Measurements from ENCODE around the gene PPP2R3A. TPM values are rescaled to one million over a fixed set of nuclear protein-coding genes. Genes with fewer than 3 reads are reported as not detected.
A peak's percentile ranks its signal among the peaks of the same experiment; 100 is the strongest.

PPP2R3A gene
- total RNA-seq, 5 donors from 2014 or later (not counting 1 experiment from before 2014, with no cell fraction given): 0.19 to 0.95 (median 0.30) TPM

- POLR2A ChIA-PET: interaction anchor here (0.6 to 1.9 kb wide), 13 partner anchors 12 to 667 kb away, joined by 3 to 13 read pairs (median 3); partner anchors contain the start of genes NCK1 (in 1 of the 2), PCCB (in 1 of the 2) and STAG1 (in 1 of the 2)
- Mint-ChIP-seq H3K9me3 (no peaks in the 10 kb centered on the region), H3K27me3 (no peaks in the 10 kb centered on the region), H3K36me3 (peaks cover 20% of the 10 kb centered on the region), H3K4me1 (peaks cover 51 to 72% (median 51%) of the 10 kb centered on the region in 3 donors), H3K4me3 (peak overlapping the region; percentile 88 to 99 (median 94)), H3K27ac (peak overlapping the region; percentile 97 to 99)
- Histone ChIP-seq H3K36me3 (ENCODE audit: control insufficient read depth in 2 of 2, extremely low read depth in 1 of 2, insufficient read depth in 1 of 2, low read length in 1 of 2) (no peaks in the 10 kb centered on the region), H3K4me1 (ENCODE audit: control insufficient read depth in 1 of 2, extremely low read depth in 1 of 2, insufficient read depth in 2 of 2, low read length in 2 of 2) (peaks cover 29 to 32% of the 10 kb centered on the region in 2 experiments), H3K4me3 (ENCODE audit: control insufficient read depth in 1 of 2, extremely low read depth in 1 of 2, low read length in 1 of 2) (peak overlapping the region; percentile 75 to 94), H3K9me3 (no peaks in the 10 kb centered on the region), H3K27me3 (replicated peaks in 1 of 2; ENCODE audit: control insufficient read depth in 2 of 2, extremely low read depth in 1 of 2, insufficient read depth in 2 of 2, low read length in 1 of 2) (no peaks in the 10 kb centered on the region), H3K27ac (ENCODE audit: low read length) (peak overlapping the region; percentile 96)
- CTCF ChIA-PET: interaction anchor here in 1 of 2 donors (0.5 to 4.6 kb wide), 5 partner anchors 10 to 558 kb away, joined by 3 to 31 read pairs (median 3); partner anchors contain the start of genes PCCB and STAG1
- peak; percentile 22 to 92 (median 83) for DNase-seq
- ATAC-seq (replicated peaks in 1 of 4): peak in 1 of 4 experiments; percentile 44
- WGBS (ENCODE audit: insufficient coverage): under 1% methylated on average over 46 of the region's 47 CpGs
Observed at GRCh38 chr3:136194409-136195257, 229.1 kb downstream of the PPP2R3A start.

DNA sequence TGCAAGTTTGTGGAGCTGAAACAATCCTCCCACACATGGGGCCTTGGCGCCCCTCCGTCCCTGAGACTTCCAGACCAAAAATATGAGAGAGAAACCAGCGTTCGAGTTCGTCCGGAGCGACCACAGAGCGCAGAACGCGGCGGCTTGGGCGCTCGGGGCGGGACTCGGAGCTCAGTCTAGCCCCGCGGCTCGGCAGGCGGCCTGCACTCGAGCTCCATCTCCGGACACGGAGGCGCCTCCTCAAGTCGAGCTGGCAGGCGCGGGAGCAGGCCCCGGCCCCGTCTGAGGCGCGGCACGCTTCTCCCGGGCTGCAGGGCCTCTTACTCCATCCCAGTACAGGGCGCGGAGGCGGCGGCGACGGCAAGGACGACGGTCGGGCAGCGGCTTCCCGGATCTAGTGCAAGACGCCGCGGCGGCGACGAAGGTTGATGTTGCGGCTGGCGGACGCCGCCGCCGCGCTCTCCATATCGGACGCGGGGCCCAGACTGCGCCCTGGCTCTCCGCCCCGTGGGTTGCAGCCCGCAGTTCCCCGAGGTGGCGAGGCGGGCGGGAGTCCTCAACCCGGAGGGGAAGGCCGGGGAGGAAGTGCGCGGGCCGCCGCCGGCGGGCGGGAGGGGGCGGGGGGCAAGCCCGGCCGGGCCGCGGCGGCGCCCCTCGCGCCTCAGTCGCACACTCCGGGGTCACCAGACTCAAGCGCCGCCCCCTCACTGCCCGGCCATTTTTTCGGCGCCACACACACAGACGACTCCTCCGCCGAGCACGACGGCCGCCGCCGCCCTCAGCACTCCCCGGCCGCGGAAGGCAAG lies 229.9 kb downstream of the PPP2R3A start:
- DNase-seq (peak in 33 of 35 experiments; percentile 66 to 90 (median 76)), ATAC-seq (replicated peaks in 1 of 4) (peak; percentile 48 to 62 (median 56))
- H3K9me3 Mint-ChIP-seq: no peaks in the 10 kb centered on the region
- peaks cover 22 to 29% of the 10 kb centered on the region in 2 experiments for H3K4me1 ChIP-seq (ENCODE audit: control insufficient read depth in 1 of 2, extremely low read depth in 1 of 2, insufficient read depth in 2 of 2, low read length in 2 of 2)
- peak overlapping the region; percentile 88 to 99 (median 94) for H3K4me3 Mint-ChIP-seq
- CTCF ChIA-PET: interaction anchor here in 1 of 2 donors (1.3 to 4.6 kb wide), 3 partner anchors 12 to 557 kb away, joined by 3 to 31 read pairs (median 6); partner anchors contain the start of genes PCCB and STAG1
- WGBS (ENCODE audit: insufficient coverage): under 1% methylated on average over 102 of the region's 103 CpGs
- H3K27ac ChIP-seq (ENCODE audit: low read length): peak overlapping the region; percentile 96
- H3K27ac Mint-ChIP-seq: peak overlapping the region; percentile 99 to 100
- no peaks in the 10 kb centered on the region for H3K36me3 ChIP-seq (ENCODE audit: control insufficient read depth in 2 of 2, extremely low read depth in 1 of 2, insufficient read depth in 1 of 2, low read length in 1 of 2)
- H3K9me3 ChIP-seq: no peaks in the 10 kb centered on the region
- peak overlapping the region; percentile 75 to 94 for H3K4me3 ChIP-seq (ENCODE audit: control insufficient read depth in 1 of 2, extremely low read depth in 1 of 2, low read length in 1 of 2)
- H3K4me1 Mint-ChIP-seq: peaks cover 43 to 64% (median 43%) of the 10 kb centered on the region in 3 donors
- peaks cover 0 to 1% of the 10 kb centered on the region in 2 experiments for H3K27me3 ChIP-seq (replicated peaks in 1 of 2; ENCODE audit: control insufficient read depth in 2 of 2, extremely low read depth in 1 of 2, insufficient read depth in 2 of 2, low read length in 1 of 2)
- POLR2A ChIA-PET: interaction anchor here (0.6 to 1.9 kb wide), 8 partner anchors 56 to 1978 kb away, joined by 3 to 14 read pairs (median 4); partner anchors contain the start of genes NCK1 (in 1 of the 2) and STAG1 (in 1 of the 2)
- H3K27me3 Mint-ChIP-seq: no peaks in the 10 kb centered on the region
- peaks cover 20% of the 10 kb centered on the region for H3K36me3 Mint-ChIP-seq

GRCh38 chr3:136196064-136196400 lies 230.5 kb downstream of the PPP2R3A start, which contains the start of gene MSL2:
Gene MSL2, minus strand, starts transcription at chr3:136196335. Its CDS starts 1,222 bp downstream, at chr3:136195113.
- Histone ChIP-seq H3K4me1 (ENCODE audit: control insufficient read depth in 1 of 2, extremely low read depth in 1 of 2, insufficient read depth in 2 of 2, low read length in 2 of 2) (peaks cover 19 to 26% of the 10 kb centered on the region in 2 experiments), H3K4me3 (ENCODE audit: control insufficient read depth in 1 of 2, extremely low read depth in 1 of 2, low read length in 1 of 2) (peak within 1 kb of the TSS; percentile 75 to 94), H3K27me3 (replicated peaks in 1 of 2; ENCODE audit: control insufficient read depth in 2 of 2, extremely low read depth in 1 of 2, insufficient read depth in 2 of 2, low read length in 1 of 2) (peaks cover 0 to 4% of the 10 kb centered on the region in 2 experiments), H3K9me3 (no peaks in the 10 kb centered on the region), H3K36me3 (ENCODE audit: control insufficient read depth in 2 of 2, extremely low read depth in 1 of 2, insufficient read depth in 1 of 2, low read length in 1 of 2) (no peaks in the 10 kb centered on the region), H3K27ac (ENCODE audit: low read length) (peak within 1 kb of the TSS; percentile 96)
- Mint-ChIP-seq H3K27me3 (no peaks in the 10 kb centered on the region), H3K27ac (peak within 1 kb of the TSS; percentile 99 to 100), H3K4me3 (peak within 1 kb of the TSS; percentile 88 to 99 (median 94)), H3K9me3 (no peaks in the 10 kb centered on the region), H3K4me1 (peaks cover 37 to 58% (median 37%) of the 10 kb centered on the region in 3 donors), H3K36me3 (peaks cover 14% of the 10 kb centered on the region)
- whole genome bisulfite sequencing (ENCODE audit: insufficient coverage): 0% methylated on average over 30 of the region's 37 CpGs
- ChIA-PET POLR2A (interaction anchor here (0.5 to 1.8 kb wide), 11 partner anchors 13 to 1978 kb away, joined by 3 to 14 read pairs (median 4); partner anchors contain the start of genes NCK1 (in 2 of the 2) and STAG1 (in 1 of the 2)), CTCF (interaction anchor here in 1 of 2 donors (0.5 to 4.6 kb wide), 4 partner anchors 13 to 928 kb away, joined by 3 to 31 read pairs (median 5); partner anchors contain the start of gene STAG1)
- no peak for DNase-seq
- ATAC-seq (replicated peaks in 1 of 4): peak; percentile 47 to 57 (median 52)

GRCh38 chr3:136196401-136197158 lies 231.1 kb downstream of the PPP2R3A start:
- Histone ChIP-seq H3K27me3 (replicated peaks in 1 of 2; ENCODE audit: control insufficient read depth in 2 of 2, extremely low read depth in 1 of 2, insufficient read depth in 2 of 2, low read length in 1 of 2) (peaks cover 0 to 4% of the 10 kb centered on the region in 2 experiments), H3K4me1 (ENCODE audit: control insufficient read depth in 1 of 2, extremely low read depth in 1 of 2, insufficient read depth in 2 of 2, low read length in 2 of 2) (peaks cover 13 to 24% of the 10 kb centered on the region in 2 experiments), H3K36me3 (ENCODE audit: control insufficient read depth in 2 of 2, extremely low read depth in 1 of 2, insufficient read depth in 1 of 2, low read length in 1 of 2) (no peaks in the 10 kb centered on the region), H3K4me3 (ENCODE audit: control insufficient read depth in 1 of 2, extremely low read depth in 1 of 2, low read length in 1 of 2) (peak overlapping the region; percentile 75 to 94), H3K27ac (ENCODE audit: low read length) (peak overlapping the region; percentile 96), H3K9me3 (no peaks in the 10 kb centered on the region)
- H3K9me3 Mint-ChIP-seq: no peaks in the 10 kb centered on the region
- DNase-seq: peak; percentile 89 to 99 (median 96)
- peaks cover 32 to 52% (median 33%) of the 10 kb centered on the region in 3 donors for H3K4me1 Mint-ChIP-seq
- H3K4me3 Mint-ChIP-seq: peak overlapping the region; percentile 88 to 99 (median 94)
- H3K27me3 Mint-ChIP-seq: no peaks in the 10 kb centered on the region
- ChIA-PET CTCF (interaction anchor here (0.5 to 4.6 kb wide), 11 partner anchors 13 to 928 kb away, joined by 3 to 31 read pairs (median 4); partner anchors contain the start of genes NCK1 (in 1 of the 2) and STAG1 (in 1 of the 2)), POLR2A (interaction anchor here (0.5 to 1.8 kb wide), 13 partner anchors 14 to 1977 kb away, joined by 3 to 14 read pairs (median 4); partner anchors contain the start of genes NCK1 (in 2 of the 2) and STAG1 (in 1 of the 2))
- under 1% methylated on average over 62 of the region's 64 CpGs for WGBS (ENCODE audit: insufficient coverage)
- ATAC-seq (replicated peaks in 1 of 4): peak; percentile 68 to 72 (median 71)
- H3K36me3 Mint-ChIP-seq: peaks cover 14% of the 10 kb centered on the region
- H3K27ac Mint-ChIP-seq: peak overlapping the region; percentile 98 to 100

GRCh38 chr3:136197159-136197793 lies 231.7 kb downstream of the PPP2R3A start:
- ATAC-seq (replicated peaks in 1 of 4) (peak in 2 of 4 experiments; percentile 3 to 14), DNase-seq (peak in 1 of 35 experiments; percentile 23)
- Mint-ChIP-seq H3K9me3 (no peaks in the 10 kb centered on the region), H3K4me1 (peaks cover 25 to 45% (median 26%) of the 10 kb centered on the region in 3 donors), H3K27me3 (no peaks in the 10 kb centered on the region), H3K36me3 (peaks cover 14% of the 10 kb centered on the region), H3K4me3 (peak overlapping the region; percentile 88 to 99 (median 94)), H3K27ac (peak overlapping the region; percentile 98 to 100)
- ChIA-PET POLR2A (interaction anchor here (0.6 to 1.8 kb wide), 16 partner anchors 14 to 727 kb away, joined by 3 to 9 read pairs (median 4); partner anchors contain the start of genes NCK1 (in 2 of the 2) and STAG1 (in 1 of the 2)), CTCF (interaction anchor here (0.5 to 4.6 kb wide), 17 partner anchors 11 to 817 kb away, joined by 3 to 31 read pairs (median 4); partner anchors contain the start of genes NCK1 (in 1 of the 2) and STAG1 (in 1 of the 2))
- H3K9me3 ChIP-seq: no peaks in the 10 kb centered on the region
- H3K36me3 ChIP-seq (ENCODE audit: control insufficient read depth in 2 of 2, extremely low read depth in 1 of 2, insufficient read depth in 1 of 2, low read length in 1 of 2): no peaks in the 10 kb centered on the region
- peaks cover 10 to 23% of the 10 kb centered on the region in 2 experiments for H3K4me1 ChIP-seq (ENCODE audit: control insufficient read depth in 1 of 2, extremely low read depth in 1 of 2, insufficient read depth in 2 of 2, low read length in 2 of 2)
- peaks cover 0 to 4% of the 10 kb centered on the region in 2 experiments for H3K27me3 ChIP-seq (replicated peaks in 1 of 2; ENCODE audit: control insufficient read depth in 2 of 2, extremely low read depth in 1 of 2, insufficient read depth in 2 of 2, low read length in 1 of 2)
- 0% methylated on average over 5 of the region's 15 CpGs for WGBS (ENCODE audit: insufficient coverage)
- peak overlapping the region; percentile 75 to 94 for H3K4me3 ChIP-seq (ENCODE audit: control insufficient read depth in 1 of 2, extremely low read depth in 1 of 2, low read length in 1 of 2)
- peak overlapping the region; percentile 96 for H3K27ac ChIP-seq (ENCODE audit: low read length)

All from T-cell (primary cell).